ENCODE results near the gene CEP85L. TPM values are rescaled to one million over a fixed set of nuclear protein-coding genes. Genes with fewer than 3 reads are reported as not detected.

CEP85L gene
- total RNA-seq, 1 experiment from 2014 or later: 5.8 TPM

DNA sequence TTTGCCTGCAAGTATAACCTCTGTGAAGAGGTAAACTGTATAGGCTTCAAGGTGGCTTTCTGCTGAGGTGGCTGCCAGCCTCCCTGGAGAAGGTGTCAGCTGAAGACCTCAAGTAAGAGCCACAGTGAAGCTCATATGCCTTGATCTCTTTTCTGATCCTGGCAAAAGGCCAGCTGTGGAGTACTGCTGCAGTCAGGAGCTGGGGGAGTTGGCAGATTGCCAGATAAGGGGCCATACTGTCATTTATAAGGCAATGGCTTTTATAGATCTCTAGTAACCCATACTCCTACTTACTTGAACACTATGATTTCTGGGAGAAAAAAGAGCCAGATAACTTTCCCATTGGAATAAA, 8.8 kb upstream of the CEP85L start:
- BruUV-seq (replicated peaks): no TSS peak
- no peaks in the 10 kb centered on the region for H3K9me3 Mint-ChIP-seq (ENCODE audit: low read depth, unreplicated experiment)

DNA sequence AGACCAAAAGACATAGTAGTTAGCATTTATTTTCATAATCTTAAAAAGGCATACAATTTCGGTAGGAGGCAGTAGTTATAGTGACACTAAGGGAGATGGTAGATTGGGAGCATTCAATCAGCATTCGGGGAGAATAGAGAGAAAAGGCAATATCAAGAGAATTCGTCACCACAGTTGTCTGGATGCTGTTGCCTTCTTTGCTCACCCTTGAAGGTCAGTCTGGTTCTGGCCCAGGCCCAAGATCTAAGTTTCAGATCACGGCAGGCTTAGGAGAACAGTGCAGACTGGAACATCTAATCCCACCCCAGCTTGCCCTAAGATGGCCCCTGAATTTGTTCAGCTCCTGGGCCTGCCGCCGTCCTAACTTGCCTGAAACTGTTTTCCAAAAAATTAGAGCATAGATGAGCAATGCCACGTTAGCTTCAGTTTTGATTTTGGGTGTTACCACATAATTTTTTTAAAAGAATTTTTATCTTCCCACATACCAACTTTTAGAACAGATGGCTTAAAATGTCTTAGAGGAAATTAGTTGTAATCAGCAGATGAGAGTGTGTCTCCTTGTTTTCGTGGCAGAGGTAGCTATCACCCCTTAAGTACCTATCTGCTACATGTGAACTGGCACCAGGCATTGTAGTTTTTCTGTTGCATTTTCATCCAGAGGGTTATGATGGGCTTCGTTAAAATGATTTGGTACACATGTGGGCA, 8.3 kb upstream of the CEP85L start:
- no peak for DNase-seq
- CTCF ChIA-PET: no interaction called here

More for the DNA sequence above, 8.8 kb upstream of the CEP85L start:
- Mint-ChIP-seq H3K36me3 (ENCODE audit: insufficient read depth, unreplicated experiment) (no peaks in the 10 kb centered on the region), H3K4me1 (ENCODE audit: low read depth, unreplicated experiment) (peaks cover 18% of the 10 kb centered on the region), H3K27me3 (ENCODE audit: unreplicated experiment) (no peaks in the 10 kb centered on the region), H3K27ac (ENCODE audit: unreplicated experiment) (no peak overlapping the region), H3K4me3 (ENCODE audit: low read depth, unreplicated experiment) (no peak overlapping the region)
- TF ChIP-seq, protein P1, sequence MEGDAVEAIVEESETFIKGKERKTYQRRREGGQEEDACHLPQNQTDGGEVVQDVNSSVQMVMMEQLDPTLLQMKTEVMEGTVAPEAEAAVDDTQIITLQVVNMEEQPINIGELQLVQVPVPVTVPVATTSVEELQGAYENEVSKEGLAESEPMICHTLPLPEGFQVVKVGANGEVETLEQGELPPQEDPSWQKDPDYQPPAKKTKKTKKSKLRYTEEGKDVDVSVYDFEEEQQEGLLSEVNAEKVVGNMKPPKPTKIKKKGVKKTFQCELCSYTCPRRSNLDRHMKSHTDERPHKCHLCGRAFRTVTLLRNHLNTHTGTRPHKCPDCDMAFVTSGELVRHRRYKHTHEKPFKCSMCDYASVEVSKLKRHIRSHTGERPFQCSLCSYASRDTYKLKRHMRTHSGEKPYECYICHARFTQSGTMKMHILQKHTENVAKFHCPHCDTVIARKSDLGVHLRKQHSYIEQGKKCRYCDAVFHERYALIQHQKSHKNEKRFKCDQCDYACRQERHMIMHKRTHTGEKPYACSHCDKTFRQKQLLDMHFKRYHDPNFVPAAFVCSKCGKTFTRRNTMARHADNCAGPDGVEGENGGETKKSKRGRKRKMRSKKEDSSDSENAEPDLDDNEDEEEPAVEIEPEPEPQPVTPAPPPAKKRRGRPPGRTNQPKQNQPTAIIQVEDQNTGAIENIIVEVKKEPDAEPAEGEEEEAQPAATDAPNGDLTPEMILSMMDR (IDR thresholded peaks at IDR 0.05; ENCODE audit: unreplicated experiment): no peak
- peak; percentile 7 for DNase-seq
- CTCF ChIA-PET: no interaction called here
- intact Hi-C loops (cut with micrococcal nuclease; ENCODE audit: unreplicated experiment): no loop called here

DNA sequence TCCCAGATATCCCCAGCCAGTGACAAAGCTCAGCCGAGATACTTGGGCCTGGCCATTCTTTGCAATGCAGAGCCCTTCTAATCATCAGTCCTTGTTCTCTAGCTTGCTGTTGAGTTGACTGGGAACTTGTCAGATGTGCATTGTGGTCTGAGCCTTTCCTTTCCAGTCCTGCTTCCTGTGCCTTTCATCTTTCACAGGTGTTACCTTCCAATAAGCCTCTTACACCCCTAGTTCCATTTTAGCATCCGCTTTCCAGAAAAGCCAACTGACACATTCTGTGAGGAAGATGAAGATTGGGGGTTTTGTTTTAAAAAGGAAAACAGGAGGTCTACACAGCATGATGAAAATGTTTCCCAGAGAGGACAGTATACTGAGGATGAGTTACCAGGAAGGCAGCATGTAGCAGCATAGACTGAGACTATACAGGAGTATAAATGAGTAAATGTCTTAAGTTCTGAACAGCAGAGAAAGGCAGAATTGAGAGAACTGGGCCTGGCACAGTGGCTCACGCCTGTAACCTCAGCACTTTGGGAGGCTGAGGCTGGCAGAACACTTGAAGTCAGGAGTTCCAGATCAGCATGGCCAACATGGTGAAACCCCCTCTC, 5.6 kb upstream of the CEP85L start:
- intact Hi-C loops (cut with micrococcal nuclease; ENCODE audit: unreplicated experiment): no loop called here
- TF ChIP-seq, protein P1 (IDR thresholded peaks at IDR 0.05; ENCODE audit: unreplicated experiment): no peak
- Mint-ChIP-seq H3K4me3 (ENCODE audit: low read depth, unreplicated experiment) (no peak overlapping the region), H3K27ac (ENCODE audit: unreplicated experiment) (no peak overlapping the region), H3K9me3 (ENCODE audit: low read depth, unreplicated experiment) (no peaks in the 10 kb centered on the region), H3K36me3 (ENCODE audit: insufficient read depth, unreplicated experiment) (peaks cover under 1% of the 10 kb centered on the region), H3K4me1 (ENCODE audit: low read depth, unreplicated experiment) (no peaks in the 10 kb centered on the region), H3K27me3 (ENCODE audit: unreplicated experiment) (no peaks in the 10 kb centered on the region)
- BruUV-seq (replicated peaks): no TSS peak
- no peak for DNase-seq
- CTCF ChIA-PET: no interaction called here

More for the DNA sequence above, 8.3 kb upstream of the CEP85L start:
- no TSS peak for BruUV-seq (replicated peaks)
- intact Hi-C loops (cut with micrococcal nuclease; ENCODE audit: unreplicated experiment): no loop called here
- Mint-ChIP-seq H3K27ac (ENCODE audit: unreplicated experiment) (no peak overlapping the region), H3K9me3 (ENCODE audit: low read depth, unreplicated experiment) (no peaks in the 10 kb centered on the region), H3K4me3 (ENCODE audit: low read depth, unreplicated experiment) (no peak overlapping the region), H3K36me3 (ENCODE audit: insufficient read depth, unreplicated experiment) (no peaks in the 10 kb centered on the region), H3K27me3 (ENCODE audit: unreplicated experiment) (no peaks in the 10 kb centered on the region), H3K4me1 (ENCODE audit: low read depth, unreplicated experiment) (peaks cover 17% of the 10 kb centered on the region)
- TF ChIP-seq, protein P1 (IDR thresholded peaks at IDR 0.05; ENCODE audit: unreplicated experiment): no peak

DNA sequence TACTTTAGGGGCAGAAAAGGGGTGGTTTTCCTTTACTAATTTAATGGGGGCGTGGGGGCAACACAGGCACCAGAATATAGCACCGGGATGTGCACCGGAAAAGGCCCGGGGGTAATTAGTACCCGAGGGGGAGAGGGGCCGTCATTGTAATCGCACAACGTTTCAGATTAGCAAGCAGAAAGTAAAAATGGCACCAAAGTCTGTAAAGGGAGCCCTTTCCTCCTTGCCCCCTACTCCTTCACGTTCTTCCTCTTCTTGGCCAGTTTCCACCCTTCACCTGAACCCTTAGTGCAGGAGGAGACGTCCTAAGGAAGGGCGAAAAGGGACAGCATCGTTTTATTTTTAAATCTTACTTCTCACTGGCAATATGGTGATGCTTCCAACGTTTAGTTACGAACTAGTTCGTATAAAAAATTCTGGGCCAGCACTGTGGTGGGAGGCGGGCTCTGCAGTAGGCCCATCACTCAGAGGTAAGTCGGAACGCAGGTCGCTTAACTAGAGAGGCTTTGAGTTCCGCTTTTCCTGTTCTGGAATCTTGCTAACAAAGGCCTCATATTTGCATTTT, 742 bp upstream of the CEP85L start:
- TF ChIP-seq, protein P1 (IDR thresholded peaks at IDR 0.05; ENCODE audit: unreplicated experiment): no peak
- H3K4me1 Mint-ChIP-seq (ENCODE audit: low read depth, unreplicated experiment): no peaks in the 10 kb centered on the region
- H3K27ac Mint-ChIP-seq (ENCODE audit: unreplicated experiment): peak overlapping the region; percentile 10
- H3K9me3 Mint-ChIP-seq (ENCODE audit: low read depth, unreplicated experiment): no peaks in the 10 kb centered on the region
- BruUV-seq (replicated peaks): no TSS peak
- intact Hi-C loops (cut with micrococcal nuclease; ENCODE audit: unreplicated experiment): loop anchor here (5.0 kb wide), 2 partner anchors 55 to 1210 kb away; no protein-coding TSS in a partner anchor
- H3K27me3 Mint-ChIP-seq (ENCODE audit: unreplicated experiment): no peaks in the 10 kb centered on the region
- DNase-seq: no peak
- H3K4me3 Mint-ChIP-seq (ENCODE audit: low read depth, unreplicated experiment): peak overlapping the region; percentile 87
- H3K36me3 Mint-ChIP-seq (ENCODE audit: insufficient read depth, unreplicated experiment): peaks cover 20% of the 10 kb centered on the region
- CTCF ChIA-PET: interaction anchor here (0.6 to 0.9 kb wide), 2 partner anchors 149 to 886 kb away, joined by 3 read pairs; no protein-coding TSS in a partner anchor

Data from Calu3 (cell line).